ENCODE data around the gene ATF4.

Gene ATF4, protein sequence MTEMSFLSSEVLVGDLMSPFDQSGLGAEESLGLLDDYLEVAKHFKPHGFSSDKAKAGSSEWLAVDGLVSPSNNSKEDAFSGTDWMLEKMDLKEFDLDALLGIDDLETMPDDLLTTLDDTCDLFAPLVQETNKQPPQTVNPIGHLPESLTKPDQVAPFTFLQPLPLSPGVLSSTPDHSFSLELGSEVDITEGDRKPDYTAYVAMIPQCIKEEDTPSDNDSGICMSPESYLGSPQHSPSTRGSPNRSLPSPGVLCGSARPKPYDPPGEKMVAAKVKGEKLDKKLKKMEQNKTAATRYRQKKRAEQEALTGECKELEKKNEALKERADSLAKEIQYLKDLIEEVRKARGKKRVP

DNA sequence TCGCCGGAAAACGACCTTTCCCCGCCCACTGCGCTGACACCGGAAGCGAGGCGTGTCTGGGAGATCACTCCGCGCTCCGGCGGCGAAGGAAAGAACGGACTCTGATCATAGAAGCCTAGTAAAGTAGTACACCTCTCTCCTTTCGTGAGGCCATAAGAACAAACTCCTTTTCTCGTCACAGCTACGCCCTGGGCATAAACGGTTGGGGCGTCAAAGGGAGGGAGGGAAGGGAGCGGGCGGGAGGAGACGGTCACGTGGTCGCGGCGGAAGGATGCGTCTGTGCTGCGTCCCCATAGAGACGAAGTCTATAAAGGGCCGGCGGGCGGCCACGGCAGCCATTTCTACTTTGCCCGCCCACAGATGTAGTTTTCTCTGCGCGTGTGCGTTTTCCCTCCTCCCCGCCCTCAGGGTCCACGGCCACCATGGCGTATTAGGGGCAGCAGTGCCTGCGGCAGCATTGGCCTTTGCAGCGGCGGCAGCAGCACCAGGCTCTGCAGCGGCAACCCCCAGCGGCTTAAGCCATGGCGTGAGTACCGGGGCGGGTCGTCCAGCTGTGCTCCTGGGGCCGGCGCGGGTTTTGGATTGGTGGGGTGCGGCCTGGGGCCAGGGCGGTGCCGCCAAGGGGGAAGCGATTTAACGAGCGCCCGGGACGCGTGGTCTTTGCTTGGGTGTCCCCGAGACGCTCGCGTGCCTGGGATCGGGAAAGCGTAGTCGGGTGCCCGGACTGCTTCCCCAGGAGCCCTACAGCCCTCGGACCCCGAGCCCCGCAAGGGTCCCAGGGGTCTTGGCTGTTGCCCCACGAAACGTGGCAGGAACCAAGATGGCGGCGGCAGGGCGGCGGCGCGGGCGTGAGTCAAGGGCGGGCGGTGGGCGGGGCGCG is at the start of gene ATF4:
TSS of gene ATF4 (plus strand) at position 337 of the 880 bp plus-strand sequence. CDS start 884 bp downstream, outside the sequence.
- Mint-ChIP-seq H3K9me3 (no peaks in the 10 kb centered on the region), H3K36me3 (ENCODE audit: insufficient read depth) (peaks cover 60% of the 10 kb centered on the region), H3K4me1 (peaks cover 37% of the 10 kb centered on the region), H3K27ac (ENCODE audit: low read depth) (peak within 1 kb of the TSS; percentile 98), H3K27me3 (no peaks in the 10 kb centered on the region), H3K4me3 (peak within 1 kb of the TSS; percentile 90)
- ATAC-seq (replicated peaks; ENCODE audit: extremely low read depth, poor library complexity, severe bottlenecking) (peak; percentile 45), DNase-seq (ENCODE audit: low spot score in 2 of 2) (peak; percentile 88 to 96)

GRCh38 chr22:39471381-39472141 is 48.8 kb upstream of the ATF4 start:
- H3K4me1 Mint-ChIP-seq: peaks cover 14% of the 10 kb centered on the region
- peak; percentile 48 for ATAC-seq (replicated peaks; ENCODE audit: extremely low read depth, poor library complexity, severe bottlenecking)

GRCh38 chr22:39472570-39473556 is 47.5 kb upstream of the ATF4 start:
- DNase-seq (ENCODE audit: low spot score in 2 of 2) (no peak), ATAC-seq (replicated peaks; ENCODE audit: extremely low read depth, poor library complexity, severe bottlenecking) (no peak)
- no peak overlapping the region for H3K27ac Mint-ChIP-seq (ENCODE audit: low read depth)
- peaks cover 14% of the 10 kb centered on the region for H3K4me1 Mint-ChIP-seq
- no peak overlapping the region for H3K4me3 Mint-ChIP-seq
- H3K27me3 Mint-ChIP-seq: peaks cover 7% of the 10 kb centered on the region
- peaks cover 1% of the 10 kb centered on the region for H3K36me3 Mint-ChIP-seq (ENCODE audit: insufficient read depth)
- no peaks in the 10 kb centered on the region for H3K9me3 Mint-ChIP-seq

More at GRCh38 chr22:39471381-39472141, 48.8 kb upstream of the ATF4 start:
- H3K4me3 Mint-ChIP-seq: peak overlapping the region; percentile 27
- peaks cover 1% of the 10 kb centered on the region for H3K36me3 Mint-ChIP-seq (ENCODE audit: insufficient read depth)
- no peaks in the 10 kb centered on the region for H3K9me3 Mint-ChIP-seq
- H3K27ac Mint-ChIP-seq (ENCODE audit: low read depth): peak overlapping the region; percentile 23
- peaks cover 7% of the 10 kb centered on the region for H3K27me3 Mint-ChIP-seq
- DNase-seq (ENCODE audit: low spot score in 2 of 2): no peak

DNA sequence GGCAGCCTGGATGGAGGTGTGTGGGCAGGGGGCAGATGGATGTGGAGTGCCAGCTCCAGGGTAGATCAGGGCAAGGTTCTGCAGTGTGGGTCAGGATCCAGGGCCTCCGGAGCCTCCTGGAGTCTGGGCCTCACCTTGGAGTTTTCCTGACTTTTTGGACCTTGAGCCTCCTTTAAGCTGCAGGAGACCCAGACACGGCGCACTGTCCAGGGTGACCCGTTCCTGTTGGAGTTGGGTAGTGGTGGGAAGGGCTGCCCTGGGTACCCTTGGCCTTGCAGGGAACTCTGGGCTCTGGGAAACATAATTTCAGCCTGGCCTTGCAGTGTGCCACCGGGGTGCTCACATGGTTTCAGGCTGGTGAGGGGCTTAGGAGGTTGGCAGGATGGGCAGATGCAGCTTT is 46.5 kb upstream of the ATF4 start:
- no peak overlapping the region for H3K27ac Mint-ChIP-seq (ENCODE audit: low read depth)
- H3K36me3 Mint-ChIP-seq (ENCODE audit: insufficient read depth): peaks cover 1% of the 10 kb centered on the region
- peaks cover 14% of the 10 kb centered on the region for H3K4me1 Mint-ChIP-seq
- no peaks in the 10 kb centered on the region for H3K9me3 Mint-ChIP-seq
- H3K4me3 Mint-ChIP-seq: no peak overlapping the region
- peaks cover under 1% of the 10 kb centered on the region for H3K27me3 Mint-ChIP-seq
- no peak for ATAC-seq (replicated peaks; ENCODE audit: extremely low read depth, poor library complexity, severe bottlenecking)
- DNase-seq (ENCODE audit: low spot score in 2 of 2): no peak

DNA sequence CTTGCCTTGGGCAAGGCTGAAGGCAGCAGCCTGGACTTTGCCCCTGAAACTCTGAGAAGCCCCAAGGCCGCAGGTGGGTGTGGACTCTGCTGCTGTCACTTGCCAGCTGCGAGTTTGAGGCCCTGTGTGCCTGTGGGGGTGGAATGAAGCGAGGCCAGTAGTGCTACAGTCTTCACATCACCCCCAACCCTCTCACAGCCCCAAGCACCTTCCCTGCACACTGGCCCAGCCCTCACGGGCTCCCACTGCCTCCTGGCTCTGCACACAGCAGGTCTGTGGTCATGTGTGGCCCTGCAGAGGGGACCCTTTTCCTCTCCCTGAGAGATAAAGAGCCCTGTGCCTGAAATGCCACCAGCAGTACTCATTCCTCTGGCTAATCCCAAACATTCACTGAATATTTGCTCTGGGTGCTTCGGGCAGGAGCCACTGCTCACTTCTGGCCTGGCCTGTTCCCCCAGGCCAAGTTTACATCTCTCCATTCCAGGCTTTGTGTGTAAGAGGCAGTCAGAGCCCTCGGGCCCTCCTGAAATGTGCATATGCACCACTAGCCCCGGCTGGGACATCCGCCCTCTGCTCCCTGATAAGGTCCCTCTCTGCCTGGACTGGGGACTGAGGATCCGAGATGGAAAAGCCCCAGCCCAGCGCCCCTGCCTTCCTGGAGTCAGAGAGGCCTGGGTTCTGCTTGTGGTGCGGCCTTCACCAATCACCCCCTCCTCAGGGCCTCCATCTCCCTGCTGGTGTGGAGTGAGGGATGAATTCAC is 45.8 kb upstream of the ATF4 start:
- Mint-ChIP-seq H3K27me3 (no peaks in the 10 kb centered on the region), H3K4me1 (peaks cover 14% of the 10 kb centered on the region), H3K27ac (ENCODE audit: low read depth) (no peak overlapping the region), H3K9me3 (no peaks in the 10 kb centered on the region), H3K36me3 (ENCODE audit: insufficient read depth) (peaks cover 1% of the 10 kb centered on the region), H3K4me3 (no peak overlapping the region)
- ATAC-seq (replicated peaks; ENCODE audit: extremely low read depth, poor library complexity, severe bottlenecking) (no peak), DNase-seq (ENCODE audit: low spot score in 2 of 2) (no peak)

GRCh38 chr22:39475337-39475736 is 45.0 kb upstream of the ATF4 start:
- no peak overlapping the region for H3K4me3 Mint-ChIP-seq
- peaks cover 19% of the 10 kb centered on the region for H3K4me1 Mint-ChIP-seq
- DNase-seq (ENCODE audit: low spot score in 2 of 2) (no peak), ATAC-seq (replicated peaks; ENCODE audit: extremely low read depth, poor library complexity, severe bottlenecking) (no peak)
- no peaks in the 10 kb centered on the region for H3K9me3 Mint-ChIP-seq
- H3K36me3 Mint-ChIP-seq (ENCODE audit: insufficient read depth): peaks cover 1% of the 10 kb centered on the region
- no peaks in the 10 kb centered on the region for H3K27me3 Mint-ChIP-seq
- no peak overlapping the region for H3K27ac Mint-ChIP-seq (ENCODE audit: low read depth)

GRCh38 chr22:39475902-39476301 is 44.5 kb upstream of the ATF4 start:
- H3K9me3 Mint-ChIP-seq: no peaks in the 10 kb centered on the region

GRCh38 chr22:39476664-39477063 is 43.7 kb upstream of the ATF4 start:
- no peak overlapping the region for H3K27ac Mint-ChIP-seq (ENCODE audit: low read depth)
- no peak overlapping the region for H3K4me3 Mint-ChIP-seq
- H3K36me3 Mint-ChIP-seq (ENCODE audit: insufficient read depth): no peaks in the 10 kb centered on the region
- DNase-seq (ENCODE audit: low spot score in 2 of 2): no peak
- H3K9me3 Mint-ChIP-seq: no peaks in the 10 kb centered on the region
- no peak for ATAC-seq (replicated peaks; ENCODE audit: extremely low read depth, poor library complexity, severe bottlenecking)
- H3K27me3 Mint-ChIP-seq: no peaks in the 10 kb centered on the region
- H3K4me1 Mint-ChIP-seq: peaks cover 15% of the 10 kb centered on the region

More at GRCh38 chr22:39475902-39476301, 44.5 kb upstream of the ATF4 start:
- Mint-ChIP-seq H3K4me1 (peaks cover 19% of the 10 kb centered on the region), H3K27me3 (no peaks in the 10 kb centered on the region), H3K4me3 (no peak overlapping the region), H3K36me3 (ENCODE audit: insufficient read depth) (peaks cover 1% of the 10 kb centered on the region), H3K27ac (ENCODE audit: low read depth) (no peak overlapping the region)
- DNase-seq (ENCODE audit: low spot score in 2 of 2) (no peak), ATAC-seq (replicated peaks; ENCODE audit: extremely low read depth, poor library complexity, severe bottlenecking) (no peak)

DNA sequence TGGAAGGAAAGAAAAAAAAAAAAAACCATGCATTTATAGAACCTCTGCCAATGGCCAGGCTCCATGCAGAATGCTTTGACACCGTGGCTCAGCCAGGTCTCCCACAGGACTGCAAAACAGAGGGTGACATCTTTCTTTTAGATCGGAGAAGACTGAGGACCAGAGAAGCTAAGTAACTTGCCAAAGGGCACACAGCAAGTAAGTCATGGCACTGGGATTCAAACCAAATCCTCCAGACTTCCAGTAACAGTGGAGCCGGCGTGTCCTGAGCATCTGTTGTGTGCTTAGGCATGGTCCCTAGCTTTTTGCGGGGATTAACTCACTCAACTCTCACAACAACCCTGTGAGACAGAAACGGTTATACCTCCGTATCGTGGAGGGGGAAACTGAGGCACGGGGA is 42.8 kb upstream of the ATF4 start:
- Mint-ChIP-seq H3K4me3 (no peak overlapping the region), H3K36me3 (ENCODE audit: insufficient read depth) (no peaks in the 10 kb centered on the region), H3K27me3 (no peaks in the 10 kb centered on the region), H3K27ac (ENCODE audit: low read depth) (no peak overlapping the region), H3K9me3 (no peaks in the 10 kb centered on the region), H3K4me1 (peaks cover 8% of the 10 kb centered on the region)
- no peak for DNase-seq (ENCODE audit: low spot score in 2 of 2)
- no peak for ATAC-seq (replicated peaks; ENCODE audit: extremely low read depth, poor library complexity, severe bottlenecking)

- ATAC-seq (replicated peaks; ENCODE audit: extremely low read depth, poor library complexity, severe bottlenecking): no peak
- Mint-ChIP-seq H3K9me3 (no peaks in the 10 kb centered on the region), H3K36me3 (ENCODE audit: insufficient read depth) (no peaks in the 10 kb centered on the region), H3K27ac (ENCODE audit: low read depth) (no peak overlapping the region), H3K4me1 (peaks cover 6% of the 10 kb centered on the region), H3K4me3 (no peak overlapping the region), H3K27me3 (no peaks in the 10 kb centered on the region)
- no peak for DNase-seq (ENCODE audit: low spot score in 2 of 2)
These were observed 41.9 kb upstream of the ATF4 start for GRCh38 chr22:39478441-39478850.

DNA sequence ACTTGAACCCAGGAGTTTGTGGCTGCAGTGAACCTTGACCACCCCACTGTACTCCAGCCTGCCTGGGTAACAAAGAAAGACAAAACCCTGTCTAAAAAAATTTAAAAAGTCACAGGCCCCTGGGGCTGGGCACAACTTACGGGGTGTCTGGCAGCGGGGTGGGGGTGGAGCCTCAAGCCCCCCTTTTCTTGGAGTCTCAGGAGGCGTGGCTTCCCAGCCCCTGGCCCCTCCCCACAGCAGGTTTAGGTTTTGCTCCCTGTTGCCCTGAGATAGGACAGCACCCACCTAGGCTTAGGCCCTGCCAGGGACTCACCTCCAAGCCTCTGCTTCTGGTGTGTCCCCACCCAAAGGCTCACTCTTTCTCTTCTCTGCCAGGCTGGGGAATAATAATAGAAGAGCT is 41.1 kb upstream of the ATF4 start:
- DNase-seq (ENCODE audit: low spot score in 2 of 2) (no peak), ATAC-seq (replicated peaks; ENCODE audit: extremely low read depth, poor library complexity, severe bottlenecking) (no peak)
- Mint-ChIP-seq H3K9me3 (no peaks in the 10 kb centered on the region), H3K36me3 (ENCODE audit: insufficient read depth) (no peaks in the 10 kb centered on the region), H3K4me3 (no peak overlapping the region), H3K27ac (ENCODE audit: low read depth) (no peak overlapping the region), H3K4me1 (peaks cover 6% of the 10 kb centered on the region), H3K27me3 (no peaks in the 10 kb centered on the region)
